ENCODE data around the gene FIGNL2. TPM values are rescaled to one million over a fixed set of nuclear protein-coding genes. Genes with fewer than 3 reads are reported as not detected.

FIGNL2 gene
- total RNA-seq, 1 experiment from 2014 or later: 0.27 TPM

DNA sequence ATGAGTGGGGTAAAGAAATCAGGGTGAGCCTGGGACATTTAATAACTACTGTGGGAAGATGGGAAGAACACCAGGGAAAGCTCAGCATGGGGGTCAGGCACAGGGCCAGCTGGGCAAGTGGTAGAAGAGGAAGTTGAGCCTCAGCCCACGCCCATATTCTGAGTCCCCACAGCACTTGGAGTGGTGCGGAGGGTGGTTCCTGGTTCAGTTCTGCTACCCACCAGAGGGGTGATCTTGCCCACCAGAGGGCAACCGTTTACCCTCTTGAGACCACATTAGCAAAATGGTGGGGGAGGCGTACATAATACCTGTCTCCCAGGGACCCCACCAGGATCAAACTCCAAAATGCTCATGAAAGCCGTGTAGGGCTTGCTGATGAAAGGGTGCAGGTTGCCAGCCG is 22.6 kb upstream of the FIGNL2 start:
- H3K4me1 ChIP-seq (ENCODE audit: control insufficient read depth in 1 of 2, insufficient read depth in 2 of 2, low read length in 2 of 2): peaks cover 0 to 6% of the 10 kb centered on the region in 2 experiments; a peak in 1 of 4 replicates
- H3K9me3 ChIP-seq (ENCODE audit: control insufficient read depth in 1 of 2, insufficient read depth in 1 of 2, low read depth in 1 of 2, low read length in 2 of 2): no peaks in the 10 kb centered on the region
- no peaks in the 10 kb centered on the region for H3K36me3 ChIP-seq (ENCODE audit: control insufficient read depth in 1 of 2, insufficient read depth in 2 of 2, low read length in 2 of 2)
- no peak overlapping the region for H2AFZ ChIP-seq (ENCODE audit: low read depth, low read length, poor library complexity, severe bottlenecking)
- BruUV-seq (replicated peaks): no TSS peak
- H3K9ac ChIP-seq (ENCODE audit: low read length): no peak overlapping the region
- no peak for ATAC-seq
- RAD21 ChIA-PET (ENCODE audit: low non-redundant PET in 1 of 2, low total read pairs in 2 of 2, uncharacterized antibody in 2 of 2, unreplicated experiment in 2 of 2): no interaction called here
- intact Hi-C loops (cut with micrococcal nuclease): no loop called here
- H3K4me2 ChIP-seq (ENCODE audit: low read length): no peak overlapping the region
- H3K79me2 ChIP-seq (ENCODE audit: insufficient read depth, low read length): no peaks in the 10 kb centered on the region
- POLR2A ChIA-PET: no interaction called here
- H3K4me3 ChIP-seq (replicated peaks in 1 of 2; ENCODE audit: low read depth in 1 of 2, low read length in 2 of 2): no peak overlapping the region
- CTCF ChIA-PET: interaction anchor here (2.1 kb wide), 1 partner anchor 450 kb away, joined by 5 read pairs; no protein-coding TSS in a partner anchor
- TF ChIP-seq, protein P1, sequence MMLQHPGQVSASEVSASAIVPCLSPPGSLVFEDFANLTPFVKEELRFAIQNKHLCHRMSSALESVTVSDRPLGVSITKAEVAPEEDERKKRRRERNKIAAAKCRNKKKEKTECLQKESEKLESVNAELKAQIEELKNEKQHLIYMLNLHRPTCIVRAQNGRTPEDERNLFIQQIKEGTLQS (IDR thresholded peaks at IDR 0.05): no peak
- TF ChIP-seq, protein P2, sequence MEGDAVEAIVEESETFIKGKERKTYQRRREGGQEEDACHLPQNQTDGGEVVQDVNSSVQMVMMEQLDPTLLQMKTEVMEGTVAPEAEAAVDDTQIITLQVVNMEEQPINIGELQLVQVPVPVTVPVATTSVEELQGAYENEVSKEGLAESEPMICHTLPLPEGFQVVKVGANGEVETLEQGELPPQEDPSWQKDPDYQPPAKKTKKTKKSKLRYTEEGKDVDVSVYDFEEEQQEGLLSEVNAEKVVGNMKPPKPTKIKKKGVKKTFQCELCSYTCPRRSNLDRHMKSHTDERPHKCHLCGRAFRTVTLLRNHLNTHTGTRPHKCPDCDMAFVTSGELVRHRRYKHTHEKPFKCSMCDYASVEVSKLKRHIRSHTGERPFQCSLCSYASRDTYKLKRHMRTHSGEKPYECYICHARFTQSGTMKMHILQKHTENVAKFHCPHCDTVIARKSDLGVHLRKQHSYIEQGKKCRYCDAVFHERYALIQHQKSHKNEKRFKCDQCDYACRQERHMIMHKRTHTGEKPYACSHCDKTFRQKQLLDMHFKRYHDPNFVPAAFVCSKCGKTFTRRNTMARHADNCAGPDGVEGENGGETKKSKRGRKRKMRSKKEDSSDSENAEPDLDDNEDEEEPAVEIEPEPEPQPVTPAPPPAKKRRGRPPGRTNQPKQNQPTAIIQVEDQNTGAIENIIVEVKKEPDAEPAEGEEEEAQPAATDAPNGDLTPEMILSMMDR (IDR thresholded peaks at IDR 0.05 in 2 of 3, conservative IDR thresholded peaks at IDR 0.05 in 1 of 3; ENCODE audit: borderline replicate concordance in 1 of 3, insufficient read depth in 1 of 3, low read depth in 2 of 3, low read length in 2 of 3): no peak
- TF ChIP-seq YY1 (IDR thresholded peaks at IDR 0.05; ENCODE audit: extremely low read depth, insufficient replicate concordance, low read depth, low read length): no peak
- TF ChIP-seq, protein P3, sequence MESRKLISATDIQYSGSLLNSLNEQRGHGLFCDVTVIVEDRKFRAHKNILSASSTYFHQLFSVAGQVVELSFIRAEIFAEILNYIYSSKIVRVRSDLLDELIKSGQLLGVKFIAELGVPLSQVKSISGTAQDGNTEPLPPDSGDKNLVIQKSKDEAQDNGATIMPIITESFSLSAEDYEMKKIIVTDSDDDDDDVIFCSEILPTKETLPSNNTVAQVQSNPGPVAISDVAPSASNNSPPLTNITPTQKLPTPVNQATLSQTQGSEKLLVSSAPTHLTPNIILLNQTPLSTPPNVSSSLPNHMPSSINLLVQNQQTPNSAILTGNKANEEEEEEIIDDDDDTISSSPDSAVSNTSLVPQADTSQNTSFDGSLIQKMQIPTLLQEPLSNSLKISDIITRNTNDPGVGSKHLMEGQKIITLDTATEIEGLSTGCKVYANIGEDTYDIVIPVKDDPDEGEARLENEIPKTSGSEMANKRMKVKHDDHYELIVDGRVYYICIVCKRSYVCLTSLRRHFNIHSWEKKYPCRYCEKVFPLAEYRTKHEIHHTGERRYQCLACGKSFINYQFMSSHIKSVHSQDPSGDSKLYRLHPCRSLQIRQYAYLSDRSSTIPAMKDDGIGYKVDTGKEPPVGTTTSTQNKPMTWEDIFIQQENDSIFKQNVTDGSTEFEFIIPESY (IDR thresholded peaks at IDR 0.05; ENCODE audit: extremely low read depth, insufficient replicate concordance, low read length): no peak
- TF ChIP-seq POLR2A (IDR thresholded peaks at IDR 0.05; ENCODE audit: borderline replicate concordance, extremely low read depth, insufficient read depth, insufficient read length): no peak
- no peak for TF ChIP-seq EGR1 (IDR thresholded peaks at IDR 0.05; ENCODE audit: low read depth)
- TF ChIP-seq SP1 (IDR thresholded peaks at IDR 0.05; ENCODE audit: low read depth): no peak
- TF ChIP-seq ZFX (IDR thresholded peaks at IDR 0.05): no peak
- TF ChIP-seq, protein P4, sequence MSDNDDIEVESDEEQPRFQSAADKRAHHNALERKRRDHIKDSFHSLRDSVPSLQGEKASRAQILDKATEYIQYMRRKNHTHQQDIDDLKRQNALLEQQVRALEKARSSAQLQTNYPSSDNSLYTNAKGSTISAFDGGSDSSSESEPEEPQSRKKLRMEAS (IDR thresholded peaks at IDR 0.05): no peak
- no peak for TF ChIP-seq POLR2AphosphoS5 (IDR thresholded peaks at IDR 0.05; ENCODE audit: low read depth, low read length)
- TF ChIP-seq RAD21 (IDR thresholded peaks at IDR 0.05; ENCODE audit: low read depth): no peak
- no peaks in the 10 kb centered on the region for H3K9me2 ChIP-seq (ENCODE audit: insufficient read depth)
- H3K27me3 ChIP-seq (ENCODE audit: insufficient read depth, low read length): no peaks in the 10 kb centered on the region
- no peaks in the 10 kb centered on the region for H4K20me1 ChIP-seq (ENCODE audit: insufficient read depth)
- DNase-seq (ENCODE audit: low read depth, low spot score): no peak
- H3K27ac ChIP-seq (ENCODE audit: low read depth, low read length): no peak overlapping the region
